AML-193 (cell line): Measurements from ENCODE around the gene ABCA7.

Experiments
- DNase-seq, 2 experiments: peaks; one replicate each; lab custom pipeline; 2025; lab: John Stamatoyannopoulos, UW

ABCA7 gene, protein sequence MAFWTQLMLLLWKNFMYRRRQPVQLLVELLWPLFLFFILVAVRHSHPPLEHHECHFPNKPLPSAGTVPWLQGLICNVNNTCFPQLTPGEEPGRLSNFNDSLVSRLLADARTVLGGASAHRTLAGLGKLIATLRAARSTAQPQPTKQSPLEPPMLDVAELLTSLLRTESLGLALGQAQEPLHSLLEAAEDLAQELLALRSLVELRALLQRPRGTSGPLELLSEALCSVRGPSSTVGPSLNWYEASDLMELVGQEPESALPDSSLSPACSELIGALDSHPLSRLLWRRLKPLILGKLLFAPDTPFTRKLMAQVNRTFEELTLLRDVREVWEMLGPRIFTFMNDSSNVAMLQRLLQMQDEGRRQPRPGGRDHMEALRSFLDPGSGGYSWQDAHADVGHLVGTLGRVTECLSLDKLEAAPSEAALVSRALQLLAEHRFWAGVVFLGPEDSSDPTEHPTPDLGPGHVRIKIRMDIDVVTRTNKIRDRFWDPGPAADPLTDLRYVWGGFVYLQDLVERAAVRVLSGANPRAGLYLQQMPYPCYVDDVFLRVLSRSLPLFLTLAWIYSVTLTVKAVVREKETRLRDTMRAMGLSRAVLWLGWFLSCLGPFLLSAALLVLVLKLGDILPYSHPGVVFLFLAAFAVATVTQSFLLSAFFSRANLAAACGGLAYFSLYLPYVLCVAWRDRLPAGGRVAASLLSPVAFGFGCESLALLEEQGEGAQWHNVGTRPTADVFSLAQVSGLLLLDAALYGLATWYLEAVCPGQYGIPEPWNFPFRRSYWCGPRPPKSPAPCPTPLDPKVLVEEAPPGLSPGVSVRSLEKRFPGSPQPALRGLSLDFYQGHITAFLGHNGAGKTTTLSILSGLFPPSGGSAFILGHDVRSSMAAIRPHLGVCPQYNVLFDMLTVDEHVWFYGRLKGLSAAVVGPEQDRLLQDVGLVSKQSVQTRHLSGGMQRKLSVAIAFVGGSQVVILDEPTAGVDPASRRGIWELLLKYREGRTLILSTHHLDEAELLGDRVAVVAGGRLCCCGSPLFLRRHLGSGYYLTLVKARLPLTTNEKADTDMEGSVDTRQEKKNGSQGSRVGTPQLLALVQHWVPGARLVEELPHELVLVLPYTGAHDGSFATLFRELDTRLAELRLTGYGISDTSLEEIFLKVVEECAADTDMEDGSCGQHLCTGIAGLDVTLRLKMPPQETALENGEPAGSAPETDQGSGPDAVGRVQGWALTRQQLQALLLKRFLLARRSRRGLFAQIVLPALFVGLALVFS (N-terminal part only)

DNA sequence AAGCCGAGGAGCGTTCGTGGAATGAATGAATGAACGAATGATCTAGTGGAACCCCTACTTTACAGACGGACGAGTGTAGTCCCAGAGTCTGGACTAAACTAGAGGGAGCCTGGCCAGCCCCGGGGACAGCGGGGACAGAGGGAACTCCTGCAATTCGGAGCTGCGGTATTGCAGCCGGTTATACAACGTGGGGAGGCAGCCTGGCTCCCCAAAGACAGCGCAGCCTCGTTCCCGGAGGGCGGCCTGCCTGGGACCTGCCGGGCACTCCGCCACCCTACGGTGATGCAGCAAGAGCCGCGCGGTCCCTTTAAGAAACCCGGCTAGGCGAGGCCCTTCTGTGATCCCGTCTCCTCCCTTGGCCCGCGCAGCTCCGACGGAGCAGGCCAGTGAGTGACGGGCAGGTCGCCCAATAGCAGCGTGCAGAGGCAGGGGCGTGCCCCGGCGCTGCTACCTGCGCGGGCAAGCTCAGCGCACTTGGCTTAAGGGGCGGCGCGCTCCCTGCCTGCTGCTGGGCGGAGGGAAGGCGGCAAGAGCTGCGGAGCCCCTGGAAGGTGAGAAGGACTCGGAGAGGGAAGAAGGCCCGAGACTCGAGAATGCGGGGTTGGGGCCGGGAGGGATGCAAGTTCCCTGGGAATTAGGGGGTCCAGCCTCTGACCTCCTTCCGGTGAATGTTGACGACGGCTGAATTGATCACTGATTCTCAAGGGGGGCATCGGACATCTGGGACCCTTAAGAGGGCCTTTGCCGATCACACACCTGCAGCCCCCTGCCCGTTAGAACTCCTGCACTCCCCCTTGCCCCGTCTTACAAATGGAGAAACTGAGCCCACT is at the start of gene ABCA7:
Gene ABCA7 (plus strand): TSS at position 462 of the 830 bp plus-strand sequence. CDS start 1,255 bp downstream, outside the sequence.
- peak; percentile 89 to 90 for DNase-seq

DNA sequence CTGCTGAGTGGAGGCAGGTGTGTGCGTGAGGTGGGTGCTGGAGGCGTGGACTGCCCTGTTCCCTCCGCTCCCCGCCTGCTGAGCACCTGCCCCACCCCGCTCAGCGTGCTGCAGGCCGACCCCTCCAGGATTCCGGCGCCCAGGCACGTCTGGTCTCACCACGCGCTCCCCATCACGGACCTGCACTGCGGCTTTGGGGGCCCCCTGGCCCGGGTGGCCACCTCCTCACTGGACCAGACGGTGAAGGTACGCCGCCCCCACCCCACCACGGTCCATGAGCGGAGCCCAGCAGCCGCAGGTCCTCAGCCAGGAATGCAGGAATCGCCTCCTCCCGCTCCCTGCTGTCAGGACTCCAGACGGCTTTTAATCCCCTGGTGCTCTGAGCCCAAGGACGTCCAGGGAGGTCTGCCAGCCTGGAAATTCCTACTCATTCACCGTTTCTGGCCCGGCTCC is 49.8 kb upstream of the ABCA7 start:
- DNase-seq = no peak

DNA sequence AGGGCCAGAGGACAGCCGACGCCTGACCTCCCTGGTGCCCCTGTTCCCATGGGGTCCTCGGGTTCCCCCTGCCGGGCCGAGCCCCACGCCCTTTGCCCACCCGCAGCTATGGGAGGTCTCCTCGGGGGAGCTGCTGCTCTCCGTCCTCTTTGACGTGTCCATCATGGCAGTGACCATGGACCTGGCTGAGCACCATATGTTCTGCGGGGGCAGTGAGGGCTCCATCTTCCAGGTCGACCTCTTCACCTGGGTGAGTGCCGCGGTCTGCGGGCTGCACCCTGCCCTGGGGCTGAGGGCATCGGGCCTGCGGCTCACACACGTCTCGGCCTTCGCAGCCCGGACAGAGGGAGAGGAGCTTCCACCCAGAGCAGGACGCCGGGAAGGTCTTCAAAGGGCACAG is 49.2 kb upstream of the ABCA7 start:
- DNase-seq = no peak

DNA sequence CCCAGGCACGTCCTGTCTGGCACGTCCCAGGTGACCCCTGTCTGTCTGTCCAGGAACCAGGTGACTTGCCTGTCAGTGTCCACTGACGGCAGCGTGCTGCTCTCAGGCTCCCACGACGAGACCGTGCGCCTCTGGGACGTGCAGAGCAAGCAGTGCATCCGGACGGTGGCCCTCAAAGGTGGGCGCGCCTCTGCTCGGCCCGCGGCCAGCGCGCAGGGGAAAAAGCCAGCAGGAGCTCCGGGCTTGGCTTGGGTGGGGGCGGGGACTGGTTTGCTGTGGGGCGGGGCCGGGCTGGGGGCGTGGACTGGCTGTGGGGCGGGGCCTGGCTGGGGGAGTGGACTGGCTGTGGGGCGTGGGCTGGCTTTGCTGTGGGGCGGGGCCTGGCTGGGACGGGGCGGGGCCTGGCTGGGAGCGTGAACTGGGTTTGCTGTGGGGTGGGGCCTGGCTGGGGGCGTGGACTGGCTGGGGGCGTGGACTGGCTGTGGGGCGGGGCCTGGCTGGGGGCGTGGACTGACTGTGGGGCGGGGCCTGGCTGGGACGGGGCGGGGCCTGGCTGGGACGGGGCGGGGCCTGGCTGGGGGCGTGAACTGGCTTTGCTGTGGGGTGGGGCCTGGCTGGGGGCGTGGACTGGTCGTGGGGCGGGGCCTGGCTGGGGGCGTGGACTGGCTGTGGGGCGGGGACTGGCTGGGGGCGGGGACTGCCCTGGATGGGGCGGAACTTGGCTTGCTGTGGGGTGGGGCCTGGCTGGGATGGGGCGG is 48.6 kb upstream of the ABCA7 start:
- no peak for DNase-seq

DNA sequence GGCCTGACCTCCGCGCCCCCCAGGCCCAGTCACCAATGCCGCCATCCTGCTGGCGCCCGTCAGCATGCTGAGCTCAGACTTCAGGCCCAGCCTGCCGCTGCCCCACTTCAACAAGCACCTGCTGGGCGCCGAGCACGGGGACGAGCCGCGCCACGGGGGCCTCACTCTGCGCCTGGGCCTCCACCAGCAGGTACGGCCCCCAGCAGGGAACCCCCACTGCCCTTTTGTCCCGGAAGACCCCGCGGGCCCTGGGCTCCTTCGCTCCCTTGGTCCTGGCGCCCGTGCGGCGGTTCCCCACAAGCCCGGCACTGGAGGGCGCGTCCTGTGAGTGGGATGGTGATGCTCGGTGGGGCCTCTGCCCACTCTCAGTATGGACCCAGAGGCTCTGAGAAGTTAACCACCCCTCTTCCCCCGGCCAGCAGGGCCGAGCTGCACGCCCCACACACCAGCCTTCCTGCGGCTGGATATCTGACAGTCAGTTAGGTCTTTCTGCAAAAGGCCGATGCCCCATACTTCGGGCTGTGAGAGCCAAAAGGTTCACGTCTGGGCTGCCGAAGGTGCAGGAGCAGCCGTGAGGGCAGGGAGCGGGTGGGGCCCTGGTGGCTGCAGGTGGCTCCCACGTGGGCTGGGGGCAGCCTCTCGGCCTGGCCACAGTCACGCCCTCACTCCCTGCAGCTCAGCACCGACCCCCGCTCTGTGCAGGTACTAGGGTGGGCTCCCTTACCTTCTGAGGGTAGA is 47.8 kb upstream of the ABCA7 start:
- DNase-seq = no peak

DNA sequence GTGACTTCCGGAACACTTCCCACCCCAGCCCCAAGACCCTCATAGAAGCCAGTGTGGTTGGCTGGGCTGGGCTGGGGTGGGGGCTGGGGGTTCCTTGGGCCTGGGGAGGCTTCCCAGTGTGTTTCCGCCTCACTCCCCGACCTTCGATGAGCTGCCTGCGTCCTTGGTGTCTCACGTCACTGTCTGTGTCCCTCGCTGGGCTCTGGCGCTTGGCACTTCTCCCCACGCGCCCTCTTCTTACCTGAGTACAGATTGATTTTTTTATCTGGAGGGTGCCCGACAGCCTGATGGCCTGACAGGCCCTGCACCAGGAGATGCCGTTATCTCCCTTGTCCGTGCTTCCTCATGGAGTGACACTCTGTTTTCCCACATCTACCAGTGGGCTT is 47.2 kb upstream of the ABCA7 start:
- DNase-seq = no peak

DNA sequence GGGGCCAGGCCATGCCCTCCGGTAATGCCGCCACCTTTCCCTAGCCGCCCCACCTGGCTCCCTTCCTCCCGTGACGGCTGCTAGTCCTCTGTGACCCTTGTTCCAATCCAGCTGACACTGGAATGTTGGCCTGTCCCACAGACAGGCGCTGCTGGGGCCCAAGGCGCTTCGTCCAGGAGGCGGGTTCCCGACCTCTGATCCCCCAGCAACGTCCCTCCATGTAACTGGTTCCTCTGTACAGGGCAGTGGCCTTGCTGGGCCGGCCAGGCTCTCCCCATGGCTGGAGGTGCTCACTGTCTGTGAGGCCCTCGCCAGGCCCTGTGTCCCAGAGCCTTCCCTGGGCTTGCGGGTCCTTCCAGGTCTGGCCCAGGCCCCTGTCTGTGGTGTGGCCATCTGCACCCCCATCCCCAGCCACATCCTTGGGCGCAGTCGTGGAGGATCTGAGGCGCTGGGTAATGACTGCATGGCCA is 46.5 kb upstream of the ABCA7 start:
- DNase-seq = no peak

DNA sequence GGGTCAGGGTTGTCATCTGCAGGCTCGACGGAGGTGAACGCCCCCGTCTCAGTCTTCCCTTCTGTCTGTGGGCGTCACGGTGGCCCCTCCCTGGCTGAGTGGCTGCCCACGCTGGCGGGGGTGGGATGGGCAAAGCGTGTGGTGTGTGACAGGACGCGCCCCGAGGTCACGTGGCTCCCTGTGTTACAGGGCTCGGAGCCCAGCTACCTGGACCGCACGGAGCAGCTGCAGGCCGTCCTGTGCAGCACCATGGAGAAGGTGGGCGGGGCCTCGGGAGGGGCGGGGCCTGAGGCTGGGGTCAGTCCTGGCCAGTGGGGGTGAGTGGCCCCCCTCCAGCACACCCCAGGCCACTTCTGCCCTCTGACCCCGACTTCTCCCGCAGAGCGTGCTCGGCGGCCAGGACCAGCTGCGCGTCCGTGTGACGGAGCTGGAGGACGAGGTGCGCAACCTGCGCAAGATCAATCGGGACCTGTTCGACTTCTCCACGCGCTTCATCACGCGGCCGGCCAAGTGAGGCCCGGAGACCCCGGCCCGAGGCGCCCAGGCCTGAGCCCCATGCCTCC is 46.0 kb upstream of the ABCA7 start:
- DNase-seq = no peak

DNA sequence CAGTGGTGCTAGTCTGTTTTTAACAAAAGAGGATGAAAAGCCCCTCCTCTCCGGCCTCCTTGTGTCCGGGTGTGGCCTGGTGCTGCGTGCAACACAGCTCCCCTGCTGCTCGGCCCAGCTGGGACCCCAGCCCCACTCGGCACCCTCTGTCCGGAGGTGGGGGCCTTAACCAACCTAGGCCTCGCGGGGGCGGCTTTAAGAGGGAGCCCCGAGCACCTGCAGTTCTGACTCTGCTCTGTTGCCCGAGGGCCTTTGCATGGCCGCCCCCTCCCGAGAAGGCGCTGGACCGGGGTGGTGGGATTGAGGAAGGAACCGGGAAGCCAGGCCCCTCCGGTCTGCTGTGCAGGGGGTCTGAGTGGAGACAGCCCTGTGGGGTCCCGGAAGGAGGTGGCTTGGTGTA is 45.4 kb upstream of the ABCA7 start:
- DNase-seq = no peak

DNA sequence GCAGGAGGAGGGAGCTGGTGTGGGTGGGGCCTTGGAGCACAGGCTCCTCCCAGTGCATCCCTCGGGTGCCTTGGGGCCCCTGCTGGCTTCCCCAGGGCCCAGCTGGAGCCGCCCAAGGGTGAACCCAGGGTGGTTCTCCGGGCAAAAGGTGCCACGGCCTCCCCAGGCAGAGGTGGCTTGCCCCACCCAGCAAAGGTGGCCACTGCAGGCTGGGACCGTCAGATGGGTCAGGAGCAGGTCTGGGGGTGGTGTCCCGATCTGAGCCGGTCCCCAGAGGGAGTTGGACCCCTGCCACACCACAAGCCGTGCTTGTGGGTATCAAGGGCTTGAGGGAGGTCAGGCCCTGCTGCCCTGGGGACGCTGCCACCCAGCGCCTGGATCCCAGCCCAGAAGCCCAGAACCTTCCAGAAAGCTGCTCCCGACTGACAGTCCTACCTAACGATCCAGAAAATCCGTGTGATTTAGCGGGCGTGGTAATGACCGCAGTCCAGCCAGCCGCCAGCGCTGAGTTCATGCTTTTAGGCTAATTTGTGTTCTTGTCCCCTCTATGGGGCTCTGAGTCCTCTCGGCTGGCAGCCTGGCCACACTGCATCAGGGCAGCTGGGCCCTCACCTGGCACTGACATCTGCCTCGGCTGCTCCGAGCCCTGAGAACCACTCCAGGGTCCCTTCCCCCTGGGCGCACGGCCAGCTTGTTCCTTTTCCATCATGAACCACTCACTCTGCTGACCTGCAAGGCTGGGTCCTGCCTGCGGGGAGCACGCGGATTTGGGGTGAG is 44.7 kb upstream of the ABCA7 start:
- no peak for DNase-seq

DNA sequence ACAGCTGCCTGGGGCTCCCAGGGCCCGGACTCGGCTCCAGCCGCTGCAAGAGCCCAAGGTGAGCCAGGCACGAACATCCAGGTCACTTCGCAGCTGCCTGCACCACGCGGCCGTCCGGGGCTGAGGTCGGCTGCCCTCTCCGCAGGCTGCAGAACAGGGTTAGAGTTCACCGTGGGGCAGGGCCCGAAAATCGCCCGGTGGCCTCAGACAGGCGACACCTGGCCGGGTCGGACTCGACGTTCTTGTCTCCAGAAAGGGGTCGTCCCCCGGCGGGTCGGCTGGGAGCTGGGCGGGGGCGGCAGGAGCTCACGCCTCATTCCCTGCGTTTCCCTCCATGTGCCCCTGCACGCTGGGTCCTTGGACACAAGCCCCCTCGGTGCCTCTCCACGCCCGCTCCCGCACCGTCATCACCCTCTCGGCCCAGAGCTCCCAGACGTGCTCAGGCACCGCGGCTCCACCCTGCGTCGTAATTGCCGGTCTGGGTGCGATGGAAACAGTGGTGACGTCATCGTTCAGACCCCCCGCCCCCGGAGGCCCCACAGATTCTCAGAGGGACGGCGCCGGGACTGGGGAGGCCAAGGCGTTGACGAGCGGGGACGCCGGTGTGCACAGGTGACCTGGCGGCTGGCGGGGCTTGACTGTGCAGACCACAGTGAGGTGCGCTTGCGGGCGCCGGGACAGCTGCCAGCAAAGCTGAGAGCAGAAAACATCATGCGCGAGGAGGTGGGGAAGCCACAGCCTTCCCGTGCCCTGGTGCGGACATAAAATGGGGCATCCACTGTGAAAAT is 43.7 kb upstream of the ABCA7 start:
- DNase-seq = no peak

DNA sequence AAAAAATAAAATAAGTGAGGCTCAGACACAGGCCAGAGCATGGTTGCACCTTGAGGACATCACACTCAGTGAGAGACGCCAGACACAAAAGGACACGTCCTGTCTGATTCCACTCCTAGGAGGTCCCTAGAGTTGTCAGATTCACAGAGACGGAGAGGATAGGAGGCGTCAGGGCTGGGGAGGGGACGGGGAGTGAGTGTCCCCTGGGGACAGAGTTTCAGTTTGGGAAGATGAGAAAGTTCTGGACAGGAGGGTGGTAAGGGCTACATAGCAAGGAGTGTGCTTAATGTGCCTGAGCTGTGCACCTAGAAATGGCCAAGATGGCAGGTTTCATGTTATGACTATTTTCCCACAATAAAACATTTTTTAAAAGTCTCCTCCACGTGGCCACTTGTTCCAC is 41.8 kb upstream of the ABCA7 start:
- no peak for DNase-seq

DNA sequence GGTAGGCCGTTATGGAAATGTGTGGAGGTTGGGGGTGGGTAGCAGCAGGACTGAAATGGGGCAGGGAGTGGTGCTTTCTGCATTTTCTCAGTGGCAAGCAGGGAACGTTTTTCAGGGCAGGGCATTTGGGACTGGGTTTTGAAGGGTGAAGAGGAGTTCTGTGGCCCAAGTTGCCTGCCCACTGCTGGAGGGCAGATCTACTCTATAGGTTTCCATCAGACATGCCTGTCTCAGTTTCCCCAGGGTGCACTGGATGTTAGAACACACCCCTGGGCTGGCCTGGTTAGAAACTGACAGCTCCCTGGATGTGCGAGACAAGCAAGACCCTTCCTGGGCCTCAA is 40.6 kb upstream of the ABCA7 start:
- DNase-seq = no peak

DNA sequence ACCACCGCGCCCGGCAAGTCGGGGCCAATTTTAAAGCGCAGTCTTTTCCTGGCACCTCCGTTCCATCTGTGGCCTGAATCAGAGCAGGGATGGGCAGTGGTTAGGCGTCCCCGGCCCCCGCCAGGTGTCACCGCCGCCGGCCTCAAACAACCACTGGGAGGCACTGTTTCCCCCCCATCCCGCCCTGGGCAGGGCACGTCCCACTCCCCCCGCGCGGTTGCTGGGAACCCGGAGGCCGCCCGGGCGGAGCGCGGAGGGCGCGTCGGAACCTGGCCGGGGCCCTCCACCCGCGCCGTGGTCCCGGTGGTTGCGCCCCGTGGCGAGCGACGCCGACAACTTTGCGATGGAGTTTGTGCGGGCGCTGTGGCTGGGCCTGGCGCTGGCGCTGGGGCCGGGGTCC is 39.8 kb upstream of the ABCA7 start, which contains the start of gene GRIN3B:
Gene GRIN3B (plus strand): TSS at position 325 of the 400 bp plus-strand sequence. CDS start 19 bp downstream, at position 344.
- peak; percentile 32 to 47 for DNase-seq

DNA sequence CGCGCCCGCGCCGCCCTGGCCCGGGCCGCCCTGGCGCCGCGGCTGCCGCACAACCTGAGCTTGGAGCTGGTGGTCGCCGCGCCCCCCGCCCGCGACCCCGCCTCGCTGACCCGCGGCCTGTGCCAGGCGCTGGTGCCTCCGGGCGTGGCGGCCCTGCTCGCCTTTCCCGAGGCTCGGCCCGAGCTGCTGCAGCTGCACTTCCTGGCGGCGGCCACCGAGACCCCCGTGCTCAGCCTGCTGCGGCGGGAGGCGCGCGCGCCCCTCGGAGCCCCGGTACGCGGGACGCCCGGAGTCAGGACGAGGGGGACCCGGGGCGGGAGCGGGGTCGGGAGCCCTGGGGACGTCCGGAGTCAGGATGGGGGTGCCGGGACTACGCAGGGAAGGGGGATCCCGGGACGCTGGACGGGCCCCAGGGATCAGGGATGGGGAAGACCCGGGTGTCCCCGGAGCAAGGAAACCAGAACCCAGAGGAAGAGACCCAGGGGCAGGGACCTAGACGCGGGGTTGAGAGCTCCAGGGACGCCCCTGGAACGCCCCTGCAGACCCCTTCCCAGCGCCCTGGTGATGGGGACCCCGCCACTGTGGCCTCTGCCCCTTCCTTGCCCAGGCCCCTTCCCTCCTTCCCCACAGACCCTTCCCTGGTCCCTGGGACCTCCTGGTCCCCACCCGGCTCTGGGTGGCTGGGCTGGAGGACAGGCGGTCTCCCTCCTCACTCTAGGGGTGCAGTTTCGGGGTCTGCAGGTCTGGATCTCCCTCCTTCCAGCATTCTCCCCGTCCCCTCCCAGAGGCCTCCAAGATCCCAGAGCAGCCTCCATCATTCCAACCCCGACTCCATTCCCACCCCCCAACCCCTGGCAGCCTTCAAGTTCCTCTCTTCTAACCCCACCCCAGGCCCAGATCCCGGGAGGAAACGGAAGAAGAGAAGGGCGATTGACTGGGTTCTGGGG is 39.0 kb upstream of the ABCA7 start:
- no peak for DNase-seq

DNA sequence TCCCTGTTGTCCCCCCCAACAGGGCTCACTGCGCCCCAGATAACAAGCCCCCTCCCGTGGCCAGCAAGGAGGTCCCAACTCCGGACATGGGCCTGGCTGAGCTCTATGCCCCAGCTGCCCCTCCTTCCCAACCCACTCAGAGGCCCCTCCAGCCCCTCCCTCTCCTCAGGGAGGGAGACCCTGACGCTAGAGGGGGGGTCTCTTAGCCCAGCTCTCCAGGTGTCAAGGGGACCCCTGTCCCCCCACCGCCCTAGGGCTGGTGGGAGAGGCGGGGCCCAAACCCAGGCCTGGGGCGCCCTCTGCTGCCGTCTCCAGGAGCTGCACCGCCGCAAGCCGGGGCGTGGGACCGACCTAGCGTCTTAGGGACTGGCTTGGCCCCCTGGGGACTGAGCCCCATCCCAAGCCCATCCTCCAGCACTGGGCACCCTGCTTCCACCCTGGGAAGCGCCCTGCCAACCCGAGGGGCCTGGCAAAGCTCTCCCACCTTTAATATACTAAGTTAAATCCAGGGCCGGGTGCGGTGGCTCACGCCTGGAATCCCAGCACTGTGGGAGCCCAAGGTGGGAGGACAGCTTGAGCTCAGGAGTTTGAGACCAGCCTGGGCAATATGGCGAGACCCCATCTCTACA is 38.3 kb upstream of the ABCA7 start:
- peak; percentile 17 to 33 for DNase-seq
